IPS-18c (cell line): Measurements from ENCODE around the gene IL17RB.

Experiments
- H3K4me3 ChIP-seq: 2 replicates; pipeline ENCODE4 v1.7.0; 2013; ENCODE audit warnings: low read depth, mild to moderate bottlenecking, low read length, moderate library complexity; ENCODE audit not compliant: insufficient read depth
- H3K9me3 ChIP-seq: one replicate; pipeline ENCODE4 v1.6.1; 2013; ENCODE audit warnings: mild to moderate bottlenecking, low read length, moderate library complexity; ENCODE audit not compliant: control insufficient read depth, insufficient read depth

The IL17RB gene

DNA sequence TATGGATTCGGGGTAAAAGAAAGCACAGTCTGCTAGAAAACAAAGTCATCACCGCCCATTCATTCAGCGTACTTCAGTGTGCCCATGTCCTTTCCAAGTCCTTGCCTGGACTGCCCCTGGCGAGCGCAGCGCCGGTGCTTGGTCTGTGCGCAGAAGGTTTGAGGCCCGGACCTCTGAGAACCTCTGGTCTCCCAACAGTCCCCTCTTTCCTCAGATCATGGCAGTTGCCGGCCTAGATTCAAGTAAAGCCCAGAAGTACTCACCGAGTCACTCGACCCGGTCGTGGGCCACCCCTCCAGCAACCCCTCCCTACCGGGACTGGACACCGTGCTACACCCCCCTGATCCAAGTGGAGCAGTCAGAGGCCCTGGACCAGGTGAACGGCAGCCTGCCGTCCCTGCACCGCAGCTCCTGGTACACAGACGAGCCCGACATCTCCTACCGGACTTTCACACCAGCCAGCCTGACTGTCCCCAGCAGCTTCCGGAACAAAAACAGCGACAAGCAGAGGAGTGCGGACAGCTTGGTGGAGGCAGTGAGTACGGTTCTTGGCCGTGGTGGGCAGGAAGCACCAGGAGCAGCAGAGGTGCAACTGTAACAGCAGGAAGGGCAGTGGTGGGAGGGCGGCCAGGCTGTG lies 36.5 kb upstream of the IL17RB start:
- no peak overlapping the region for H3K4me3 ChIP-seq
- no peaks in the 10 kb centered on the region for H3K9me3 ChIP-seq

DNA sequence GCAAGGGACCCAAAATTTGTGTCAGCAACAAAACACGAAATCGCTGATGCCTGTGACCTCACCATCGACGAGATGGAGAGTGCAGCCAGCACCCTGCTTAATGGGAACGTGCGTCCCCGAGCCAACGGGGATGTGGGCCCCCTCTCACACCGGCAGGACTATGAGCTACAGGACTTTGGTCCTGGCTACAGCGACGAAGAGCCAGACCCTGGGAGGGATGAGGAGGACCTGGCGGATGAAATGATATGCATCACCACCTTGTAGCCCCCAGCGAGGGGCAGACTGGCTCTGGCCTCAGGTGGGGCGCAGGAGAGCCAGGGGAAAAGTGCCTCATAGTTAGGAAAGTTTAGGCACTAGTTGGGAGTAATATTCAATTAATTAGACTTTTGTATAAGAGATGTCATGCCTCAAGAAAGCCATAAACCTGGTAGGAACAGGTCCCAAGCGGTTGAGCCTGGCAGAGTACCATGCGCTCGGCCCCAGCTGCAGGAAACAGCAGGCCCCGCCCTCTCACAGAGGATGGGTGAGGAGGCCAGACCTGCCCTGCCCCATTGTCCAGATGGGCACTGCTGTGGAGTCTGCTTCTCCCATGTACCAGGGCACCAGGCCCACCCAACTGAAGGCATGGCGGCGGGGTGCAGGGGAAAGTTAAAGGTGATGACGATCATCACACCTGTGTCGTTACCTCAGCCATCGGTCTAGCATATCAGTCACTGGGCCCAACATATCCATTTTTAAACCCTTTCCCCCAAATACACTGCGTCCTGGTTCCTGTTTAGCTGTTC lies 35.0 kb upstream of the IL17RB start:
- no peaks in the 10 kb centered on the region for H3K9me3 ChIP-seq
- no peak overlapping the region for H3K4me3 ChIP-seq

DNA sequence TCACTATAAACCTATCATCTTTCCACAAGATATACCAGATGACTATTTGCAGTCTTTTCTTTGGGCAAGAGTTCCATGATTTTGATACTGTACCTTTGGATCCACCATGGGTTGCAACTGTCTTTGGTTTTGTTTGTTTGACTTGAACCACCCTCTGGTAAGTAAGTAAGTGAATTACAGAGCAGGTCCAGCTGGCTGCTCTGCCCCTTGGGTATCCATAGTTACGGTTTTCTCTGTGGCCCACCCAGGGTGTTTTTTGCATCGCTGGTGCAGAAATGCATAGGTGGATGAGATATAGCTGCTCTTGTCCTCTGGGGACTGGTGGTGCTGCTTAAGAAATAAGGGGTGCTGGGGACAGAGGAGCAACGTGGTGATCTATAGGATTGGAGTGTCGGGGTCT lies 33.9 kb upstream of the IL17RB start:
- no peak overlapping the region for H3K4me3 ChIP-seq

DNA sequence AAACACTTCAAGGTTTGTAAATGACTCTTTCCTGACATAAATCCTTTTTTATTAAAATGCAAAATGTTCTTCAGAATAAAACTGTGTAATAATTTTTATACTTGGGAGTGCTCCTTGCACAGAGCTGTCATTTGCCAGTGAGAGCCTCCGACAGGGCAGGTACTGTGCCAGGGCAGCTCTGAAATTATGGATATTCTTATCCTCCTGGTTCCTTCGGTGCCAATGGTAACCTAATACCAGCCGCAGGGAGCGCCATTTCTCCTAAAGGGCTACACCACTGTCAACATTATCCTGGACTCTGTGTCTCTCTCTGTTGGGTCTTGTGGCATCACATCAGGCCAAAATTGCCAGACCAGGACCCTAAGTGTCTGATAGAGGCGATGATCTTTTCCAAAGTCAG lies 33.1 kb upstream of the IL17RB start:
- Histone ChIP-seq H3K9me3 (no peaks in the 10 kb centered on the region), H3K4me3 (no peak overlapping the region)

More for the DNA sequence above, 33.9 kb upstream of the IL17RB start:
- no peaks in the 10 kb centered on the region for H3K9me3 ChIP-seq

DNA sequence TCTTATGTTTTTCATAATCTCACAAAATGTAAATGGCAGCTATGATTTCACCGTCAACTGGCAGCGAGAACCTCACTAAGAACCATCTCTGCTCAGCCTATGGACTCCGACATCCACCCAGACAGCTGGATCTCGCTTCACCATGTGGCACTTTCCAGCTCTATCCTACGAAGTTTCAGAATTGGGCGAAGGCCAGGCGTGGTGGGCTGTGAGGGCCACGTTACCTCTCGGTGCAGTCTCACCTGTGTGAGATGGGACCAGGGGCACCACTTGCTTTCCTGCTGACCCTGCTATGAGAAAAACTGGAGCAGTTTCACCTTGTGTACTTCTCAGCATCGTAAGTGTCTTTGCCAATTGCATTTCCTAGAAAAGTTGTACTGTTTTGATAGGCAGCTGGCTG lies 32.5 kb upstream of the IL17RB start:
- H3K9me3 ChIP-seq: no peaks in the 10 kb centered on the region
- H3K4me3 ChIP-seq: no peak overlapping the region

DNA sequence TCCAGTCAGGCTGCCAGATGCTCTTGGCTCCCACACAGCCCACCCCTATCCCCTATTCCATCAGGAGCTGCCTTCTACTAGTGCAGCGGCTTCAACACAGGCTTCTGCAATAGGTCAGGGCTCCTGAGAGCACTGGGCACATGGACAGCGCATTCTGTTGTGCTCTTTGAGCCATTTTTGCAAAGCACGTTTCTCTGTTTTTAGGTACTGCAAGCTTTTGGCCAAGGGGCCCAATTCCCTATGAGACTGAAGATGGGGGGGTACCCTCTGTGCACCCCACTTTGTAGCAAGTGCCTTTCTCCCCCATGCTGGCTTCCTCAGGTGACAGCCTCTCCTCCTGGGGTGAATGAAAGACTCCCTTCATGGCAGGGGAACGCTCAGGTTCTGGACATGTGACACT lies 31.3 kb upstream of the IL17RB start:
- Histone ChIP-seq H3K9me3 (no peaks in the 10 kb centered on the region), H3K4me3 (no peak overlapping the region)

DNA sequence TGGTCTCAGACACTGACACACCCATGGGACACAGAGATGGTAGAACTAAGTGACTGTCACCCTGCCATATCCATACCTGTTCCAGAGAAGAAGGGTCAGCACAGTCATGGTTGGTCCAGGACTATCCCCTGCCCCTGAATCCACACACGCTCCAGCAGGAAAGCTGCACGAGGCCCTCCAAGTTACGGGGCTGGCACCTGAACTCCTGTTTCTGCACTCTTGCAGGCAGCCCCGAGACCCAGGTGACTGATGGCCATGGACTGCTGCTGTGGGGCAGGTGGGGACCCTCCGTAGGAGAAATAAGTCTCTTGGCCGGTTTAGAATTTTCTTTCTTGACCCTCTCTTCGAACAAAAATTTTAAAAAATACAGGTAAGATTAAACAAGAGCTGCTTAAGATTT lies 30.7 kb upstream of the IL17RB start:
- Histone ChIP-seq H3K4me3 (no peak overlapping the region), H3K9me3 (no peaks in the 10 kb centered on the region)

DNA sequence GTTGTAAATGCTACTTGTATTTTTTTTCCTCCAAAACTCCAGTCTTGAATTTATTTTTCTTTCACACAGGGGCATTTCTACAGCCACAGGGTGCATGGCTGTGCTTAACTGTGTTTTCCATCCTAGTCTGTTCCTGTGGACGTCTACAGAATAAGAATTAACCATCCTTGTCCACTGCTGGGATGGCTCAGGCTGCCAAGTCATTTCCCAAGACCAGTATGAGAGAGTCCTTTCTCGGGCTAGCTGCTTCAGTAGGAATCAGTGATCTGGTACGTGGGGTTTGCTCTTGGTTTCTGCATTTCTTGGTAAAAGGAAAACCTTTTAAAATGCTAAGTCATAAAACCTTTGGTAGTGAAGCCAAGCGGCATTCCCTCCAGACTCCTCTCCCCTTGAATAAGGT lies 29.9 kb upstream of the IL17RB start:
- Histone ChIP-seq H3K4me3 (no peak overlapping the region), H3K9me3 (no peaks in the 10 kb centered on the region)

DNA sequence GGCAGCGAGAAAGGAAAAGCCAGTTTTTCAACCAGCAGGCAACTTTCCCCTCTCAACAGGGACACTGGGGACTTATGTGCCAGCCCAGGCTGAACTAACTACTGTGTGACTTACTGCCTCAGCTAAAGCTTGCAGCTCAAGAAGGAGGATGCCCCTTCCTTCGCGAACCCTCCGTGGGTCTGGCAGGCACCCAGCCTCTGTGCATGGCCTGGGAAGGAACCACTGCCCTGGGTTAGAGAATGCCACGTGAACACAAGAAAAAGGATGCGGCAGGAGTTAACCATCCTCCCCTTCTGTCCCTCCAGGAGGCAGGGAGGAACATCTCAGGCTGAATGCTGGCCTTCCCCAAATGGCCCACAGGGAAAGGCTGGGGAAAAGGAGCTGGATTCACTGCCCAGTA lies 29.2 kb upstream of the IL17RB start:
- H3K9me3 ChIP-seq: no peaks in the 10 kb centered on the region

DNA sequence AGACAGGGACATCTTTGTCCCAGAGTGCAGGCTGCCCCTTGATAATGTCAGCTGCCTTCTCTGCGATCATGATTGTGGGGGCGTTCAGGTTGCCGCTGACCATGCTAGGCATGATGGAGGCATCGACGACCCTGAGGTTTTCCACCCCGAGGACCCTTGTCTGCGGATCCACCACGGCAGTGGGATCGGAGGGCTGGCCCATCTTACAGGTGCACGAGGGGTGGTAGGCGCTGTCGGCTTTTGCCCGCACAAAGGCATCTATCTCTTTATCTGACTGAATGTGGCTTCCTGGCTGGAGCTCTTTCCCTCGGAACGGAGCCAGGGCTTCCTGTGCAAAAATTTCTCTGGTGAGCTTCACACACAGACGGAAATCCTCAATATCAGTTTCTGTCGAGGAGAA lies 28.6 kb upstream of the IL17RB start:
- Histone ChIP-seq H3K4me3 (no peak overlapping the region), H3K9me3 (no peaks in the 10 kb centered on the region)

More for the DNA sequence above, 29.2 kb upstream of the IL17RB start:
- no peak overlapping the region for H3K4me3 ChIP-seq

DNA sequence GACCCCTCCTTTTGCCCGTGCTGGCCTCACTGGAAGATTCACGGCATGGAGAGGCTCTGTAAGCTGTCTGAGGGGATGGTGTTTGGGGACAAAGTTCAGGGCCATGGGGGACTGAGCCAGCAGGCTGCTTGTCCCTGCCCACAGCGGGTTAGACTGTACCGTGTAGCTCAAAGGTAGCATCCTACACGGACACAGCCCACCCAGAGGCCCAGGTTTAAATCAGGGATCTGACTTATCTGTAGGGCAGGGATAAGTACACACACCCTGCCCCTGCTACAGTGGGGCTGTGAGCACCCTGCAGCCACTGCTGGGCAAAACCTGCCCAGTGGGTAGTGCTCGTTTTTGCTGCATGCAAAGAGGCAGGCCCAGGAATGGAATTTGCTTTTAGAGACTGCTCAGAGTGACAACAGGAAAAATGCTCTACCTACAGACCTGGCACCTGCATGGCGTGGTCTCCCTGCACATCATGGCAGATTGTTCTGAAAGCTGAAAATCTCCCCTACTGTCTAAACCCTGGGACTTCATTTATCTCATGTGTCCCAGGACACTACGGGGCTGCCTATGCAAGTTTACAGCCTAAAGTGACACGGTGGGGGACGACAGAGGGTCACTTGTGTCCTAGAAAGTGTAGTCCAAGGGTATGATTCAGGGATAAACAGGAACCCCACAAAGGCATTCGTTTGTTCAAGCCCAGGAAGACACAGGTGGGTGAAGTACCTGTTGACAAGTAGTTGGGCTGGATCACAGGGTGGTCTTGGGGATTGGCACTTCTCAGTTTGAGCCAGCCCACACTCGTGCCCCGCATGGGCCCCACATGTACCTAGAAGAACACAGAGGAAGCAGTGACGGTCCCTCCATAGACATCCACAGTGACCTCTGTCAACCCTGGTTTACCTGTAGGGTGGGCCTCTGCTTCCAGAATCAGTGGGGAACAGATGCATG lies 27.9 kb upstream of the IL17RB start:
- H3K9me3 ChIP-seq: no peaks in the 10 kb centered on the region
- no peak overlapping the region for H3K4me3 ChIP-seq

DNA sequence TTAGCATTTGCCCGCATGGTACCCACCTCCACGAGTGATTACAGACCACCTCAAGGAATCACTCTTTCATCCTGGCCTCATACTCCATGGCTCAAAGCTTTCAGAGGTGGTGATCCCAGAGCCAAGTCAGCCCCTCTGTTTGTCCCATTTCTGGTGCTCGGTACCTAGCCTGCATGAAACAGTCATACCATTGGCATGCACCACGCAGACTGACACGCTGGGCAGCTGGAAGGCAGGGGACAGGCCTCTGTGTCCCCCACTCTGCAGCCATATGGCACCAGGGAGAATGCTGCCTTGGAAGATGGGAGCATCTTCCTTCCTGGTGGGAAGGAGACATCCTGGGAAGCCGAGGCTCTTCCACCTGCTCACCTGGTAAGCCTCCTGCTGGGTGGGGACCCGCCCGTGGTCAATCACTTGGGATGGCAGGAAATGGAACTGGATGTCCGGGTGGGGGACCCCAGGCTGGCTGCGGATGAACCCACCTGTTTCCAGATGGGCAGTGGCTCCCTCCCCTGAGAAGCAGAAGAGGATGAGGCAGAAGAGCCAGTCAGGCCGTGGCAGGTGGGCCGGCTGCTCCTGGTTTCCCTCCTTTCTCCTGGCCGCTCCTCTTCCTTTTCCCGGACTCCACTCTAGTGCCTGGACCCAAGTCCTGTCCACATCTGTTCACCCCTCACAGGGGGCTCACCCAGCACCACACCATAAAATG lies 27.1 kb upstream of the IL17RB start:
- no peak overlapping the region for H3K4me3 ChIP-seq
- no peaks in the 10 kb centered on the region for H3K9me3 ChIP-seq

DNA sequence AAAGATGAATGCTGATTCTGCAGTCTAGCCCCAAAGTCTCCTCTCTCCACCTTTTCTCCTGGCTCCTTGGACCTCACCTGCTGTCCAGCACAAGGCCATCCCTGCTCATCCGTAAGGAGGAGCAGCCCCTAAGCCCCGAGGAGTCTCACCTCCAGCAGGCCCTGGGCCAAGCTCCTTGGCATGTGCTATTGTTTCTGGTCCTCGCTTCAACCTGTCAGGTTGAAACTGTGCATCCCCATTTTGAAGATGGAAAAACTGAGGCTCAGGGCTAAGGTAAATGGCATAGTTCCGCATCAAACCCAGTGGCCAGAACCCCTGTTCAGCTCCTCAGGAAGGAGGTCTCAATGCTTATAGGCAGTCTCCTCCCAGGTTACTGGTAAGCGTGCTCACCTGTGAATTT lies 26.3 kb upstream of the IL17RB start:
- no peaks in the 10 kb centered on the region for H3K9me3 ChIP-seq
- no peak overlapping the region for H3K4me3 ChIP-seq

DNA sequence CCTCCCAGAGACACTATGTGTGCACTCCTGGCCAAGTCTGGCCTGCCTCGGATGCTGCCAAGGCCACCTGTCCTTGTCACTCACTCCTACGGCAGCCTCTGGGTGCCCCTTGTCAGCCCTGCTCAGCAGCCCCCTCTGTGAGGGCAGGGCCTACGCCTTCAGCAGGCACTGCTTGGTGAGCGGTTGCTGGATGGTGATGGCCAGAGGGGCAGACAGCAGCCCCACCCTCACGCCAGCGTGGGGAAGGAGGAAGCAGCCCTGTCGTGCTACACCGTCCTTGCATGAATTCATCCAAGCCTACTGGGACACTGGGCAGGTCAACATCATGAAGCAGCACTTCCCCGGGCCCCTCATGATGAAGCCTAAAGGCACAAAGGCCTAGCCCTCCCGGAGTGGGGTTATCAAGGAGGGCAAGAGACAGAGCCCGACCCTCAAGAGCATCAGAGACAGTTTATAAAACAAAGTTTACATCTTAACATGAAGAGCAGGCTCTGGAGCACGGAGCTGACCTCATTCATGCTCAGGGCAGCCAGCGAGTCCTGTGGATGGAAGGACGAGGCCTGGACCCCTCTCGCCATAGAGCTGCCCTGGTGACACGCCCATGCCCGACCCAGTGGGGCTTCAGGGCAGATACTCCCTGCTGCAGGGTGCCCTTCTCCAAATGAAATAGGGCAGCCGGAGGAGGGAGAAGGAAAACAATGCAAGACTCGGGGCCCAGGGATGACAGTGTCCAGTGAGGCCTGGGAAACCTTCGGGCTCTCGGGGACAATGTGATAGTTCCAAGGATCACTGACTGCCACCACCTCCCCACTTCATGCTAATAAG lies 25.4 kb upstream of the IL17RB start:
- Histone ChIP-seq H3K9me3 (no peaks in the 10 kb centered on the region), H3K4me3 (no peak overlapping the region)

DNA sequence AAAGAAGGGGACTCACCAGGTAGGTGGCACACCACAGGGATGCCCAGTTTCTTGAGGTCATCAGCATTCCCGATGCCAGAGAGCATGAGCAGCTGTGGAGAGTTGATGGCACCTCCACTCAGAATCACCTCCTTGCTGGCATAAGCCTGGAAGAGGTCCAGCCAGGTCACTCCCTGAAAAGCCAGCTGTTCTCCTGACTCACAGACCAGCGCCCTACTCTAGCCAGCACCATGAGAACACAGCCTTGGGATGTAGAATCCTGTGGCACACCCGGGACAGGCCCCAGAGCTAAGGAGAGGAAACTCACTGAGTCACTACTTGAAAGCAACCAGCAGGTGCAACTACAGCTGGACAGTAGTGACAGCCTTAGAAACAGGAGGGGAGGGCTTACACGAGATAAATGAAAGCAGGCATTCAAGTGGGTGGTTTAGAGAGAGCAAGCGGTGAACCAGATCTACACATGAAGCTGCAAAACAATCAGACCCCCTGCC lies 24.7 kb upstream of the IL17RB start:
- Histone ChIP-seq H3K4me3 (no peak overlapping the region), H3K9me3 (no peaks in the 10 kb centered on the region)

DNA sequence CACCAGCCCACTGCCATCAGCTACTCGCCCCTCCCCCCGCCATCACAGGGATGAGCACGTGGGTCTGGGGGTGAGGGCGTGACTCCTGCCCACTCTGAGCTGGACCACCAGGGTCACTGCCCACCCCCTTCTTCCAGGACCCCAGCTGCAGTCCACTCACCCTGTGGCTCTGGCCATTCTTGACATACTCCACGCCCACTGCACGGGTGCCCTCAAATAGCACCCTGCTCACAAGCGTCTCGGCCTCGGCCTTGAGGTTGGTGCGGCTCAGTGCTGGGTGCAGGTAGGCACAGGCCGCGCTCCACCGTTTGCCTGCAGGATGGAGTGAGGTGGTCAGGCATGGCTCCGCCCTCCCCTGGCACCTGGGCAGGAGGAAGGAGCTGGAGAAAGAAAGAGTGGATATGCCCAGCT lies 24.0 kb upstream of the IL17RB start:
- no peaks in the 10 kb centered on the region for H3K9me3 ChIP-seq
- H3K4me3 ChIP-seq: no peak overlapping the region
